Loucy (cell line): Measurements from ENCODE around the gene NOS2.

Experiments used
- CTCF ChIP-seq: fragments of 200-600 bp; sonication (generic); conservative IDR thresholded peaks from 2 replicates; pipeline ENCODE4 v1.5.1; 2014; ENCODE audit warnings: mild to moderate bottlenecking, antibody characterized with exemption, low read length
- EZH2phosphoT487 ChIP-seq: fragments of 200-600 bp; IDR thresholded peaks from 2 replicates; pipeline ENCODE4 v1.6.1; 2018; ENCODE audit warnings: antibody characterized with exemption, mild to moderate bottlenecking, moderate library complexity, borderline replicate concordance

GRCh38 chr17:27764589-27764988, 35.7 kb downstream of the NOS2 start:
- TF ChIP-seq CTCF (no peak), EZH2phosphoT487 (no peak)
